Stimulated activated CD8-positive, alpha-beta memory T cell treated with anti-CD3 and anti-CD28 coated beads, Interleukin-2, amount 100 ng/mL, for 48 hours (primary cell): Measurements from ENCODE around the gene MYD88.
A peak's percentile ranks its signal among the peaks of the same experiment; 100 is the strongest.
"Not testable (repeated sequence)": the region's sequence is repeated elsewhere in the genome, so short reads cannot be mapped to it uniquely, and the experiment has no call there.

ENCODE experiments used
- DNase-seq, 2 donors: peaks; one replicate each; pipeline ENCODE4 v3.0.0-alpha.2; 2020; ENCODE audit warnings: low read depth in 2 of 2

Gene MYD88

DNA sequence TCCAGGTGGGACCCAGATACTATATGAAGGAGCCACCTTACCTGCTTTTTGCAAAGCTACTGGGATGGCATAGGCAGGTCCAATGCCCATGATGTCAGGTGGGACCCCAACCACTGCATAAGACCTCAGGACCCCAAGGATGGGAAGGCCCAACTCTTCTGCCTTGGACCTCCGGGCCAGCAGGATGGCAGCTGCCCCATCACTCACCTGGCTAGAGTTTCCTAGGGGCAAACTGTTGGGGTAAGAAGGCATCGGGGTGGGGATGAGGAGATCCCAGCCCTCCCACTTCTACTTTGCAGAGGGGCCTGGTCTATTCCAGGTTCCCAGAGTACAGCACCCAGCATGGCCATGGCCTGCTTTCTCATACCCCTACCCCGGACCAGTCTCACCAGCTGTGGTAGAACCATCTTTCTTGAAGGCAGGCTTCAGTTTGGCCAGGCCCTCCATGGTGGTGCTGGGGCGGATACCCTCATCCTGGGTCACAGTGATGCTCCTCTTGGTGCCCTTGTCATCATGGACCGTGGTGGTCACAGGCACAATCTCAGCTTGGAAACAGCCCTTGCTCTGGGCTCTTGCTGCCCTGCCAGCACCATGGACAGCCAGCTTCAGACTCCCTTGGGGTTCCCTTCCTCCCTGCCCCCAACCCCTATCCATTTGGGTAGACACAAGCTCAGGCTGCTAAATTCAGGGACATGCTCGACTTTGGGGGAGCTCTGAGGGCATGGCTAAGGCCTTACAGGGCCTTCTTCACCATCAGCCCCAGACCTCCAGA, 12.2 kb upstream of the MYD88 start:
- no peak for DNase-seq

DNA sequence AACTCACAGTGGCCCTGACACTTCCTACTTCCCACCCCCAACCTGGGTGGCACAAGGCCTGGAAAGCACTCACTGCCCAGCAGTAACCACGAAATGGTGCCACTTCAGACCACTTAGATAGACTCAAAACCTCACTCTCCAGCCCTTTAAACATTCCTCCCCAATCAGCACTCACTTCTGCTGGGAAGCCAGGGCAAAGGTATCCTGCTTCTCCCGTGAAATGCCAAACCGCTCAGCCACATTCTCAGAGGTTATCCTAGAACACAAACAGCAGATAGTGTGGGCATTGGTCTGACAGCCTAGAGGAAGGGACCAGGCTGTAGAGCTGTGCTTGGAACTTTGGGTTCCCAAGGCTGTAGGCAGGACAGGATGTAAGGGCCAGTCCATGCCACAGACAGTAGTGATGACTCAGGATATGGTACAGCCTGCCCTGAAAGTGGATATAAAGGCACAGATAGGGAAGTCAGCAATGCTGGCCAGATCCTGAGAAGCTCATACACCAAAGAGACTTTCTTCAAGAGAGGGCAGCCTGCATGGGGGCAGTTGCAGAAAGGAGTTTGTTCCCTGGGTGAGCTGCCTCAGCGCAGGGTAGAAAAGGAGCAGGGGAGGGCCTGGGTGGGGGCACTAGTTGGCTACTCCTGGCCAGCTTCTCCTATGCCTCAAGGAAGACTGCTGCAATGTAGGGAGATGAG, 10.7 kb upstream of the MYD88 start:
- DNase-seq = no peak

DNA sequence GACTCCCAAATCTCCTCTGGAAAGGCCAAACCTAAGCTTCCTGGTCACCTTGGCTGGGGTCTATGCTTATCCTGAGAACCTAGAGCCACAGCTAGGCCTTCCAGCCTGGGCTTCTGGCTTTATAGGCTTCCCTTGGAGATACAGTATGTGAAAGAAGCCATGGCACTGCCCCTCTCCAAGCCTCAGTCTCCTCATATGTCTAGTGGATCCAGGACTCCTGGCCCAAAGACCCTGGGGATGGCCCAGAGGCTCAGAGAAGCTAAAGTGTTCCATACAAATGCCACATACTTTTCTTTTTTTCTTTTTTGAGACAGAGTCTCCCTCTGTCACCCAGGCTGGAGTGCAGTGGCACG, 10.2 kb upstream of the MYD88 start:
- no peak for DNase-seq

DNA sequence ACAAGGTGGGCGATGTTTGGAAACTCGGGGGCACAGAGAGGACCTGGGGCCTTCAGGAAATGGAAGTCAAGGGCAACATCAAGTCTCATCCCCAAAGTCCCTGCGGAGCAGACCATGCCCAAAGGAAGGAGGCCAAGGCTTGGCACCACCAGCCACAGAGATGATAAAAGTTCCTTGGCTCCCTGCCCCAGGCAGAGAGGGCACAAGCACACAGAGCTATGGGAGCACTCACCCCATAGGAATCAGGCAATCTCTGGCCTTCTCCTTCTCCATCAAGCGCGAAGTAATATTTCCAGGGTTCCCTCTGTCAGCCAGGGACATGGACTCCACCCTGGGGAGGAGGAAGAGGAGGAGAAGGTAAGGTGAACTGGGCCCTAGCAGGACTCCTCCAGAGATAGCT, 9.4 kb upstream of the MYD88 start:
- DNase-seq = no peak

DNA sequence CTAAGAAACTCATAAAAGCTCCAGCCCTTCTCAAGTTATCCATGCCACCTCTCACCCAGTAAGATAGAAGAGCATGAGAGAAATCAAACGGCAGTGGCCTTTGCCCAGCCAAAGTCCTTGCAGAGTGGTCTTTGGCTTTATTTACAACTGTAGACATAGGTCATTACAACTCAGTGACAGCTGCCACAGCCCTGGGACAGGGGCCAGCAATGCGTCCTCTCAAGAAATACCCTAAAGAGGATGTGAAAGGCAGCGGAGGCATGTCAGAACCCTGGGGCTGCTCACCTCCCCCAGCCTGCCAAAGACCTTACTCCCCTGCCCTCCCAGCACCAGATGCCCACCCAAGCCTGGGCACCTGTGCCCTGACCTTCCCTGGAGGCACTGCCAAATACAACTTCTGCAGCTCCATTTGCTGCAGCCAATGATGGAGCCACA, 7.8 kb upstream of the MYD88 start:
- no peak for DNase-seq

DNA sequence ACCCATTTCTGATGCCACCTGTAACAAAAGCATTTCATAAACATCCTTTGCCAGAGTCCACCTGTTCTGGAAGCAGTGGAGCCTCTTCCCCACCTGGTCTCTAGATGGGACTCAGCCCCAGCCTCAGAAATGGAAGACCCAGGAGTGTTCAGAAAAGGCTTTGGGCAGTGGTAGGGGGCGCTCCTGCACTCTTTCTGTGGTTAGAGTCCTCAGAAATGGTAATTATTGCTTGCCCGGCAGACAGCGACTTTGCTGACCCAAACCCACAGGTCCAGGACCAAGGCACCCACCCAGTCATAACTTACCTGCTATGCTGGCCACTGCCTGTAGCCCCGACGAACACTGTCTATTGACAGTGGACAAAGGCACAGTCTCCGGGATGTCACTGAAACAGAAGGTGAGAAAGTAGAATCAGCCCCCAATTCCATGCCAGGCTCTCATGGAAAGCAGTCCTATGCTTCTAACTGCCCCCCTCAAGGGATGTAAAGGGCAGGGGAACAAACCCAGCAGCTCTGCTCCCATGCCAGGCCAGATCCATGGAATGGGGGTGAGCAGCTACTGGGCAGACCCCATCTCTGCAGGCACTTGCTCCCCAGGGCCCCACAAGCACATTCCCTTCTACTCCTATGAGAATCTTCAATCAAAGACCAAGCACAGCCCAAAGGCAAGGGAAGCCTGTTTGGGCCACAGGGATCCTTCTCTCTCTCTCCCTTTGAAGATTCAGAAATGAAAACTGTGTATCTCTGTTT, 6.7 kb upstream of the MYD88 start:
- DNase-seq = no peak

DNA sequence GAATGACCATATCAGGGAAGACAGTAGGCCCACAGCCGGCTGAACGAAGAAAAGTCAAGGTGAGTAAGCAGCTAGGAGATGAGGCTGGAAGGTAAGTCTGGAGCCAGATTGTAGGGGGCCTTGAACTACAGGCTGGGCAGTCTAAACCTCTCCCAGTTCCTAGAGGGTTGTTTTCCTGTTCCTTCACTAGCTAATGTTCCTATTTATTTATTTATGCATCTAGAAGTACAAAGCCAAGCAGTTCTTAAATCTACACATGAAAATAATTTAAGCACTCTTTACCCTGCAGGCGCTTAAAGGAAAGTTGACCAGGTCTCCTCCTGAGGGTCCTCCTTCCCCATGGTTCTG, 5.3 kb upstream of the MYD88 start:
- no peak for DNase-seq

DNA sequence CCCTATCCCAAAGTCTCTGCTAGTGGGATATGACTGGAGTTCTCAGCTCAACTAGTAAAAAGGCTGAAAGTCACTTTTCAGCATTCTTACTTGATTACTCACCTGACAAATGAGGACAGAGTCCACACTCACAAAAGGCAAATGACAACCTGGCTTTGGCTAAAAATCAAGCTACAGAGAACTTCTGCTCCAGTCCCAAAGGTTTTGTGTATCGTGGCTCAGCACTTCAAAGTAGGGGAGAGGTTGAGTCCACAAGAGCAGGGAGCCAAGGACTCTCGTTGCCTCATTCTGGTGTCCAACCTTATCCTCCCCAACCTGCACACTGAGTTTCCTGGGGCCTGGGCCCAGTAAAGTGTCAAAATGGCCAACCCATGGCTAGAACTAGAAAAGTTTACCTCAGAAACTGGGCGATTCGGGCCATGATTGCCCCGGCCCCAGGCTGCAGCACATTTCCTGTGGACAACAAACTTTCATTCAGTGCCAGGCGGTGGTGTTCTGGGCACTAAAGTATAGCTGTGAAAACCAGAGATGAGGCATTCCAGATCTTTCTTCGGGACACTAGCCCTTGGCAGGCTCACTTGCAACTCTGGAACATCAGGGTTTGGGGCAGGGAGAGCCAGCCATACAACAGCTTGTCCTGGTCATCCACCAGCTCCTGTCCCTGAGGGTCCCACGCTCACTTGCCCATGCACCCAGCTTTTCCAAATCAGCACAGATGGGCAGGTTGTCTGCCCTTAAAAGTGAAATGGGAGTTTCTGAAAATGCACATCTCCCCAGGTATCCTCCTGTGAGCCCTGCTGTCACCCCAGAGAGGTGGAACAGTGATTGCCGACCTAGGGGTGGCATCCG, 4.7 kb upstream of the MYD88 start:
- no peak for DNase-seq

DNA sequence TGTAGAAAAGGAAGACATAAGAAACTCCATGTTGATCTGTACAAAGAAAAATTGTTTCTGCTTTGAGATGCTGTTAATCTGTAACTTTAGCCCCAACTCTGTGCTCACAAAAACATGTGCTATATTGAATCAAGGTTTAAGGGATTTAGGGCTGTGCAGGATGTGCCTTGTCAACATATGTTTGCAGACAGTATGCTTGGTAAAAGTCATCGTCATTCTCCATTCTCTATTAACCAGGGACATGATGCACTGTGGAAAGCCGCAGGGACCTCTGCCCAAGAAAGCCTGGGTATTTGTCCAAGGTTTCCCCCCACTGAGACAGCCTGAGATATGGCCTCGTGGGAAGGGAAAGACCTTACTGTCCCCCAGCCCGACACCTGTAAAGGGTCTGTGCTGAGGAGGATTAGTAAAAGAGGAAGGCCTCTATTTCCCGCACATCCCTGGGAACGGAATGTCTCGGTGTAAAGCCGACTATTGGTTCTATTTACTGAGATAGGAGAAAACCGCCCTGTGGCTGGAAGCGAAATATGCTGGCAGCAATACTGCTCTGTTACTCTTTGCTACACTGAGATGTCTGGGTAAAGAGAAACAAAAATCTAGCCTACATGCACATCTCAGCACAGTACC, 3.8 kb upstream of the MYD88 start:
- DNase-seq = not testable (repeated sequence)

DNA sequence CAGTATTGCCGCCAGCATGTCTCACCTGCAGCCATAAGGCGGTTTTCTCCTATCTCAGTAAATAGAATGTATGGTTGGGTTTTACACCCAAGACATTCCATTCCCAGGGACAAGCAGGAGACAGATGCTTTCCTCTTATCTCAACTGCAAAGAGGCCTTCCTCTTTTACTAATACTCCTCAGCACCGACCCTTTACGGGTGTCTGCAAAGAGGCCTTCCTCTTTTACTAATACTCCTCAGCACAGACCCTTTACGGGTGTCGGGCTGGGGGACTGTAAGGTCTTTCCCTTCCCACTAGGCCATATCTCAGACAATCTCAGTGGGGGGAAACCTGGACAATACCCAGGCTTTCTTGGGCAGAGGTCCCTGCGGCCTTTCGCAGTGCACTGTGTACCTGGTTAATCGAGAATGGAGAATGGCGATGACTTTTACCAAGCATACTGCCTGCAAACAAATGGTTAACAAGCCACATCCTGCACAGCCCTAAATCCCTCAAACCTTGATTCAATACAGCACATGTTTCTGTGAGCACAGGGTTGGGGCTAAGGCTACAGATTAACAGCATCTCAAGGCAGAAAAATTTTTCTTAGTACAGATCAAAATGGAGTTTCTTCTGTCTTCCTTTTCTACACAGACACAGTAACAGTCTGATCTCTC, 2.7 kb upstream of the MYD88 start:
- not testable (repeated sequence) for DNase-seq

DNA sequence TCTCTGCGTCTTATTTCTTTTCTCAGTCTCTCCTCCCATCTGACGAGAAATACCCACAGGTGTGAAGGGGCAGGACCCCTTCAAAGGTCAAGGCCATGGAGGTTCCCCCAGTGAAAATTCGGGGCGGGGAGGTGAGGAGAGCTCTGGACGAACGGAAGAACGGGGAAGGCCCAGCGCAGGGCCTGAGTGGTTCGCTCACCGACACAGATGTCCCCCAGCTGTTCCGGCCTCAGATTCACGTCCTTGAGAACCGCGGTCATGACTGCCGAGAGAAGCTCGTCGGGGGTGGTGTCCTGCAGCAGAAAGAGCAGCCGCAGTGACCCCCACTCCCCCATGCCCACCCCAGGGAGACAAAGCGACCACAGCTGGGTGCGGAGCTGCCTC, 2.1 kb upstream of the MYD88 start:
- DNase-seq = no peak

DNA sequence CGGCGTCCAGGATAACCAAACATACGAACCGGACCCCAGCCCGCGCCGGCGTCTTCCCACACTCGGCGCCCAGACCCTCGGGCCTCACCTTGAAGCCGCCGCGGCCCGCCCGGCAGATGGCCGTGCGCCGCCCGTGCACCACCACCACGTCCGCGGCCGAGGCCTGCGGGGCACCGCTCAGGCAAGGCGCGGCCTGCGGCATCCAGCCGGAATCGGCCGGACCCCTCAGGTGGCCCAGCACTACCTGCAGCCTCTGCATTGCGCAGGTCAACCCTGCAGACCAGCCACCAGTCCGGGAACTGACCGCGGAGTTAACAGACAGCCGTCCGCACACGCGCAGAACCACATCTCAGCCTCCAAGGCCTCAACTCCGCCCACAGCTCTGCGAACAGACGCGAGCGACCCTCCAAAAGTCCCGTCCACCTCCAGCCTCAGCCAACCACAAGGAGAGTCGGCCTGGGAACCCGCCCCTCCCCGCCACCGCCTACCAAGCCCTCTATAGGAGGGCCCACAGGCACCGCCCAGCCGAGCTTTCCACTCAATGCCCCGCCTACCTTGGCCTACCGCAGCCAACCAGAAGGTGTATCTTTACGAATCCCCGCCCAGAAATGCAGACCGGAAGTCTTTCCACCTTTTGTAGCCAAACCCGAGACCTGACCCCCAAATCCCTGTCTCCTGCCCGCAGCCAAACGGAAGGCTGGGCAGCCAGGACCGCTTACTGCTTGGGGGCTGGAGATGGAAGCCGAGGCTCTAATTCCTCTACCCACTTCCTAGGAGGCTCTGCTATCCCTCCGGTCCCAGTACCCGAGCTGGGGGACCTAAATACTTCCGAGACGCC, 1.5 kb upstream of the MYD88 start, which contains the start of gene ACAA1:
Gene ACAA1 (minus strand): TSS at position 351 of the 838 bp plus-strand sequence. CDS start 92 bp downstream, at position 259.
- peak; percentile 97 to 98 for DNase-seq

DNA sequence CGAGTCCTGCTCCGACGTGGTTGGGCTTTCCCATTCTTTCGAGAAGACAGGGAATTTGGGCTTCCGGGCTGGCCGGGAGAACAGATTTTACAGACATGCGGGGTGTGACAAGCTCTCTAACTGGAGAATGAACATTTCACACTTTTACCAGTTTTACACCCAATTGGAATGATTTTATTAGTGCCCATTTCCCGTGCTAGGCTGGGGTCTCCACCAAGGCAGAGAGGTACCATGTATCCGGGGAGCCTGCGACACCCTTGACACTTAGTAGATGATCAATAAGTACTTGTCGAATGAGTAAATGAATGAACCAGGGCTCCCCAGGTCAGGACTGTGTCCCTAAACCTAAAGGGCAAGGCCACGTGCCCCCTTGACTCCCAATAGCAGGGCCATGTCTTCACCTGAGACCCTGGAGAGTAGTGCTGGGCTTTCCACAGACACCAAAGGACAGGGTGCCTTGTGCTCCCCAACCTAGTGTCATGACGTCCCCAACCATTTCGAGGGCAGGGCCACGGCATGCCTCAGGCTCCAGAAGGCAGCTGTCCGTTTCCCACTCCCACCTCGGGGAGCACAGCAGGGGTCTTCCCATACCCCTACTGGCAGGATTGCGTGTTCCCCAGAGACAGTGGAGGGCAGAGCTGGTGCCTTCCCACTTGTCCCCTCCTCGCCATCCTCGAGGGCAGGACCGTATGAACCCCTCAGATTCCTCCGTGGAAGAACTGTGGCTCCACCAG, 679 bp upstream of the MYD88 start:
- no peak for DNase-seq

DNA sequence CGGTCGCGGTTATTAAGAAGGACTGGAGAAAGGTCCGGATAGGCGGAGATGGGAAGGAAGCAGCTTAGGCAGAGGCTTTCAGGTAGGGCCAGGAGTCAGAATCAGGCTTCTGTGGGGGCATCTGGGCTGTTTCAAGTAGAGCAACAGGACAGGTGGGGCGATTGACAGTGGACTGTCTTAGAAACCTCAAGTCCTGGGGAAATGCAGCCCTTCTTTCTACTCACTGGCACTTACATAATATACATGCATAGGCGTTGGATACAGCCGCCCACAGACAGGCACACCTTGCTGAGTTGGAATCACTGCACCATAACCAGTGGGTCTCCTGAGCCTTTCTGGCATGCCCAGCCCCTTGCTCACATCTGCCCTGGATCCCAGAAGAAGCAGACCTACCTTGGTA, 730 bp downstream of the MYD88 start:
- DNase-seq = no peak

DNA sequence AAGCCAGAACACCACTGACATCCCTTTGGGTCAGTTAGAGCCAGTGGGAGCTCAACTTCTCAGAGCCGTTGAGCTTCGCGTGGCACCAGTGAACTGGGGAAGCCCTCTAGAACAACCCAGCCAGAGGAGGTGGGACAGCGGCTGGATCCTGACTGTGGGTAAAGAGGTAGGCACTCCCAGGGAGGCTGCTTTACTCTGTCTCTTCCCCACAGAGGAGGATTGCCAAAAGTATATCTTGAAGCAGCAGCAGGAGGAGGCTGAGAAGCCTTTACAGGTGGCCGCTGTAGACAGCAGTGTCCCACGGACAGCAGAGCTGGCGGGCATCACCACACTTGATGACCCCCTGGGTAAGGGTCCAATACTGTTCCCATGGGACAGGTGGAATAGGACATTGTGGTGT, 1.2 kb downstream of the MYD88 start:
- no peak for DNase-seq

DNA sequence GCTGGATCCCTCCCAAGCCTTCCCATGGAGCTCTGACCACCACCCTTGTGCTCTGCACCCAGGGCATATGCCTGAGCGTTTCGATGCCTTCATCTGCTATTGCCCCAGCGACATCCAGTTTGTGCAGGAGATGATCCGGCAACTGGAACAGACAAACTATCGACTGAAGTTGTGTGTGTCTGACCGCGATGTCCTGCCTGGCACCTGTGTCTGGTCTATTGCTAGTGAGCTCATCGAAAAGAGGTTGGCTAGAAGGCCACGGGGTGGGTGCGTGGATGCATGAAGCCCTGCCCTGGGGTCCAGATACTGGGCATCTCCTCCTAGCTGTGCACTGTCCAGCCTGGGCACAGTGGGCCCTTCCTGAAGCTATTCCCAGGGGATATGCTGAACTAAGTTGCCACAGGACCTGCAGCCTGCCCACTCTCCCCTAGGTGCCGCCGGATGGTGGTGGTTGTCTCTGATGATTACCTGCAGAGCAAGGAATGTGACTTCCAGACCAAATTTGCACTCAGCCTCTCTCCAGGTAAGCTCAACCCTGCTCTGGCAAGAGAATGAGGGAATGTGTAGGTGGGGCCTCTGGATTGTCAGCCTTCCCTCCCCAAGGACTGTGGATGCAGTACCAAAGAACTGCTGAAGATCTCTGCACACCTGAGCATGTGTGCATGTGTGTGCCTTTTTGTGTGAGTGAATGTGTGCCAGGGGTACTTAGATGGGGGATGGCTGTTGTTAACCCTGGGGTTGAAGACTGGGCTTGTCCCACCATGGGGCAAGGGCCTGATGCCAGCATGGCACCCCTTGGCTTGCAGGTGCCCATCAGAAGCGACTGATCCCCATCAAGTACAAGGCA, 2.1 kb downstream of the MYD88 start:
- no peak for DNase-seq

DNA sequence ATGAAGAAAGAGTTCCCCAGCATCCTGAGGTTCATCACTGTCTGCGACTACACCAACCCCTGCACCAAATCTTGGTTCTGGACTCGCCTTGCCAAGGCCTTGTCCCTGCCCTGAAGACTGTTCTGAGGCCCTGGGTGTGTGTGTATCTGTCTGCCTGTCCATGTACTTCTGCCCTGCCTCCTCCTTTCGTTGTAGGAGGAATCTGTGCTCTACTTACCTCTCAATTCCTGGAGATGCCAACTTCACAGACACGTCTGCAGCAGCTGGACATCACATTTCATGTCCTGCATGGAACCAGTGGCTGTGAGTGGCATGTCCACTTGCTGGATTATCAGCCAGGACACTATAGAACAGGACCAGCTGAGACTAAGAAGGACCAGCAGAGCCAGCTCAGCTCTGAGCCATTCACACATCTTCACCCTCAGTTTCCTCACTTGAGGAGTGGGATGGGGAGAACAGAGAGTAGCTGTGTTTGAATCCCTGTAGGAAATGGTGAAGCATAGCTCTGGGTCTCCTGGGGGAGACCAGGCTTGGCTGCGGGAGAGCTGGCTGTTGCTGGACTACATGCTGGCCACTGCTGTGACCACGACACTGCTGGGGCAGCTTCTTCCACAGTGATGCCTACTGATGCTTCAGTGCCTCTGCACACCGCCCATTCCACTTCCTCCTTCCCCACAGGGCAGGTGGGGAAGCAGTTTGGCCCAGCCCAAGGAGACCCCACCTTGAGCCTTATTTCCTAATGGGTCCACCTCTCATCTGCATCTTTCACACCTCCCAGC, 2.9 kb downstream of the MYD88 start:
- DNase-seq = no peak

DNA sequence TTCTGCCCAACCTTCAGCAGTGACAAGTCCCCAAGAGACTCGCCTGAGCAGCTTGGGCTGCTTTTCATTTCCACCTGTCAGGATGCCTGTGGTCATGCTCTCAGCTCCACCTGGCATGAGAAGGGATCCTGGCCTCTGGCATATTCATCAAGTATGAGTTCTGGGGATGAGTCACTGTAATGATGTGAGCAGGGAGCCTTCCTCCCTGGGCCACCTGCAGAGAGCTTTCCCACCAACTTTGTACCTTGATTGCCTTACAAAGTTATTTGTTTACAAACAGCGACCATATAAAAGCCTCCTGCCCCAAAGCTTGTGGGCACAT, 3.5 kb downstream of the MYD88 start:
- DNase-seq = no peak
